Progenitor cell of endocrine pancreas (in vitro differentiated cells): ENCODE measurements around the gene NHSL2. TPM values are rescaled to one million over a fixed set of nuclear protein-coding genes. Genes with fewer than 3 reads are reported as not detected.

Source experiments
- DNase-seq: peaks from one replicate; pipeline ENCODE4 v3.0.0; 2021; ENCODE audit warnings: low spot score; ENCODE audit not compliant: unreplicated experiment
- H3K27ac Mint-ChIP-seq: 2 replicates; pipeline ENCODE4 v1.8.0; 2021; ENCODE audit warnings: mild to moderate bottlenecking, moderate library complexity, mixed read lengths
- H3K27me3 Mint-ChIP-seq: 2 replicates; pipeline ENCODE4 v1.8.0; 2021; ENCODE audit warnings: mixed read lengths
- H3K36me3 Mint-ChIP-seq: 2 replicates; pipeline ENCODE4 v1.8.0; 2022; ENCODE audit warnings: mixed read lengths; ENCODE audit not compliant: insufficient read depth
- H3K4me1 Mint-ChIP-seq: 2 replicates; pipeline ENCODE4 v1.8.0; 2021; ENCODE audit warnings: low read depth, mixed read lengths
- H3K4me3 Mint-ChIP-seq: 2 replicates; pipeline ENCODE4 v1.8.0; 2021; ENCODE audit warnings: low read depth, mild to moderate bottlenecking, moderate library complexity, mixed read lengths
- H3K9me3 Mint-ChIP-seq: 2 replicates; pipeline ENCODE4 v1.8.0; 2021; ENCODE audit warnings: low read depth, mixed read lengths
- CTCF ChIP-seq: fragments of 200-600 bp; sonication (generic); IDR thresholded peaks from one replicate; pipeline ENCODE4 v1.5.0; 2021; ENCODE audit warnings: antibody characterized with exemption, mild to moderate bottlenecking; ENCODE audit not compliant: unreplicated experiment
- total RNA-seq: library from RNA; stranded (reverse); gene quantifications from 2 replicates; pipeline ENCODE4 v1.2.1, GENCODE V29; 2021

NHSL2 gene
- total RNA-seq, 1 donor from 2014 or later = 3.4 TPM

- no peak for DNase-seq
- Mint-ChIP-seq H3K9me3 (peaks cover 9% of the 10 kb centered on the region), H3K4me1 (peaks cover 19% of the 10 kb centered on the region), H3K27ac (peak overlapping the region; percentile 91), H3K36me3 (no peaks in the 10 kb centered on the region), H3K4me3 (peak overlapping the region; percentile 14), H3K27me3 (no peaks in the 10 kb centered on the region)
- no peak for TF ChIP-seq CTCF
Measured at GRCh38 chrX:72029483-72030411, 119.1 kb downstream of the NHSL2 start.

- Mint-ChIP-seq H3K9me3 (peaks cover 12% of the 10 kb centered on the region), H3K27ac (peak overlapping the region; percentile 4), H3K4me3 (no peak overlapping the region), H3K4me1 (peaks cover 19% of the 10 kb centered on the region), H3K27me3 (no peaks in the 10 kb centered on the region), H3K36me3 (no peaks in the 10 kb centered on the region)
- DNase-seq = no peak
- no peak for TF ChIP-seq CTCF
Measured at GRCh38 chrX:72030431-72030830, 119.8 kb downstream of the NHSL2 start.

- Mint-ChIP-seq H3K9me3 (peaks cover 14% of the 10 kb centered on the region), H3K36me3 (no peaks in the 10 kb centered on the region), H3K27ac (no peak overlapping the region), H3K4me3 (no peak overlapping the region), H3K27me3 (no peaks in the 10 kb centered on the region), H3K4me1 (peaks cover 19% of the 10 kb centered on the region)
- DNase-seq = no peak
- TF ChIP-seq CTCF = no peak
Measured at GRCh38 chrX:72031118-72031517, 120.5 kb downstream of the NHSL2 start.

GRCh38 chrX:72031634-72032033, 121.0 kb downstream of the NHSL2 start:
- no peak for TF ChIP-seq CTCF

GRCh38 chrX:72037601-72038000, 127.0 kb downstream of the NHSL2 start:
- DNase-seq = no peak
- no peak for TF ChIP-seq CTCF
- Mint-ChIP-seq H3K4me3 (no peak overlapping the region), H3K9me3 (peaks cover 26% of the 10 kb centered on the region), H3K36me3 (peaks cover 5% of the 10 kb centered on the region), H3K27me3 (no peaks in the 10 kb centered on the region), H3K27ac (no peak overlapping the region), H3K4me1 (peaks cover 2% of the 10 kb centered on the region)

More at GRCh38 chrX:72031634-72032033, 121.0 kb downstream of the NHSL2 start:
- Mint-ChIP-seq H3K9me3 (peaks cover 16% of the 10 kb centered on the region), H3K4me1 (peaks cover 19% of the 10 kb centered on the region), H3K36me3 (peaks cover 3% of the 10 kb centered on the region), H3K27me3 (no peaks in the 10 kb centered on the region), H3K4me3 (no peak overlapping the region), H3K27ac (no peak overlapping the region)
- DNase-seq = no peak
